GM19193 (cell line): Measurements from ENCODE around the gene UBE2J1.

Experiments
- POLR2A ChIP-seq: IDR thresholded peaks from 4 replicates; pipeline ENCODE4 v1.6.1; 2011; ENCODE audit not compliant: insufficient read depth, insufficient read length; ENCODE audit errors: extremely low read depth

The UBE2J1 gene

DNA sequence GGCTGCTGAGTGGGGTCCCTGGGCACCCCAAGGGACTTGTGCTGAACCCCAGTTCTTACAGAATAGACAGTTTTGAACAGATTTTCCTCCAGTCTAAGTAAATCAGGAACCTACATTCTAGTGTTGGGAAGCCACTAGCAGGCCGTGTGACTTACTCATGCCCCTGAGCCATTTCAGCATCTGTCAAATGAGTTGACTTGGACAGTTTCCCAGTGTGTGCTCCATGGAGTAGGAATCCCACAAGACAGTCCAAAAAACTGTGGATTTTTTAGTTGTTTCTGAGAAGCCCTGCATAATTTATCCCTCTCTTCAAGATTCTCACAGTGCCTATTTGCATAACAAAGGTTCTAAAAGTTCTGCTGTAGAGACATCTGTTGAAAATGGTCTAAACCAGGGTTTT is 39.5 kb downstream of the UBE2J1 start:
- no peak for TF ChIP-seq POLR2A

DNA sequence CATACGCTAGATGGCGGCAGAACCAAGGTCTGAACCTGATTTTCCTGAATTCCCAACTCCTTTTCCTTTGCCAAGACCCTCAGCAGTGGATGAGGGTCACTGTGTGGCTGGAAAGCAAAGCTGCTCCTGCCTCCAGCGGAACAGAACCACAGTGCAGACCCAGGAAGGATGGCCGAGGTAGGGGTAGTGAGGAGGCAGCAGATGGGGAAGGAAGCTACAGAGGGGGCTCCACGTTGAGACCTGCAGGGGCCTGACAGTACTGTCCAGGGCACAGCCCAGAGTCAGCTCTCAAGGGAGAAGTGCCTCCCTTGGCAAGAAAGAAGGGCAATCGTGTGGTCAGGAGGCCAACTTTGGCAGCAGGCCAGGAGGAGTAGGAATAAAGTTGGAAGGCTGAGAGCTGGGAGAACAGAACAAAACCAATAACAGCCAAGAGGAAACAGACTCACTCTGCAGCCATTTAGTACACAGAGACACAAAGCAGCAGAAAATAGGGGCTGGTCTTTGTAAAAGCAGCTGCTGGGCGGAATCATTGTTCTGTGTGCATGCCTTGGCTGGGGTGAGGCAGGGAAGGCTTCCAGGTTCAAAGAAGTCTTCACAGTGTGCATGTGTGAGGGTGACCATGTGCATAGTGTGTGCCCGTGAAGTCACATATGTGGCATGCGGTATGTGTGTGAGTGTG is 40.5 kb downstream of the UBE2J1 start:
- TF ChIP-seq POLR2A, result no peak

DNA sequence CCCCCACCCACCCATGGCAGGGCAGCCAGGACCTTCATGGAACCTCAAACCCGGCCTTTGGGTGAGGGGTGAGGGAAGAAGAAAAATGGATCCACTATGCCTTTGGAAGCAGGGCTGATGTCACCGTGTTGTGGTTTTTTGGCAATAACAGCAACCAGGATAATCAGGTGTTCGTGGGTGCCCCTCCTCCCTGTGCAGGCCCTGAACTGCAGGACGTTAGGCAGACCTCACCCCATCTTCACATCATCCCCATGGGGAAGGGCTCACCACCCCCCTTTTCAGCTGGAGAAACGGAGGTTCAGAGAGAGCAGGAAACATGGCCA is 41.0 kb downstream of the UBE2J1 start:
- no peak for TF ChIP-seq POLR2A

DNA sequence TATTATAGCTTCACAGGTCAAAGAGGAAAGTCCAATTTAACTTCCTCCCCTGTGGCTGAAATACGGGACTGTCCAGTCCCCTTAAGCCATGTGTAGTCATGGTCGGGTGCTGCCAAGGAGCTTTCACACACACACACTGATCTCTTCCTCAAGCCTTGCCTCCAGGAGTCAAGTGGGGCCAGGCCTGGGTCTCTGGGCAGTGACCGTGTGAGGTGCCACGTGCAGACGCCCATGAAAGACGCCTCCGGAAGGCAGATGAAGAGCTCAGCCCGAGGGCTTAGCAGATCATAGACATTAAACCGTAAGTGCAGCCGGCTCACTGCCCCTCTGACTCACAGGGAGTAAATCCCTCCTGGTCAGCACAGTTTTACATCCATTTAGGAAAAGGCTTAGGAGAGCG is 41.6 kb downstream of the UBE2J1 start:
- TF ChIP-seq POLR2A, result no peak

DNA sequence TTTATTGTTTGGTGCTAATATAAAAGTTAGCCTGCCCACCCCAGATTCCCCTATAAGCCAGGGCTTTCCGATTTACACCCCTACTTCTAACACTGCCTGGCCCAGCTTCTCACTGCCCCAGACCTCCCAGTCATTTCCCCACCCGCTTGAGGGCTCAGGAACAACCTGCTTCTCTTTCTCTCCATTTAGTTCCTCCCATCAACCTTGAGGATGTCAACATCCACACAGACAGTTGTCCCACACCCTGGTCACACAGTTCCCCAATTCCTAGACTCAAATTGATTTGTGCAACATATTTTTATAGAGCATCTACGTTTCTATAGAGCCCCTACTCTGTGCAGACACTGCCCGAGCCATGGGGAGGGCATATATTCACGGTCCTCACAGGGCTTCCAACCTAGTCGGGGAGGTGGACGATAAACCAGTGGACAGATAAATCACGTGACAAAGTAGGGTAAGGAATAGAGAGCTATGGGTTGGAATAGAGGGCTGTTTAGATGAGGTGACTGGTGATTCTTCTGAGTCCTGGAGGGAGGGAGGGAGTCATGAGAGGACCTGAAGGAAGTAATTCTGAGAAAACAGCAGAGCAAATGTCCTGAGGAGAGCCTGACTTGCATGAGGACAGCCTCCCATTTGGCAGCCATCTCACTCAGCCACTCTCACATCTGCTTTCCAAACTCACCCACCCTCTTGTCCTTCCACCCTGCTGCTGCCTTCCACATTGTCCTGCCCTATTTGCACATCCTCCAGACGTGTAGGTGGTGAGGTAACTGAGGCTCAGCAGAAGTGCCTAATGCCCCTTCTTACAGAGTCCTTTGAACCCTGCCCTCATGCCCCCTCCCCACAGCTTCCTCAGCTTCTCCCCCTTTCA is 43.8 kb downstream of the UBE2J1 start:
- no peak for TF ChIP-seq POLR2A

DNA sequence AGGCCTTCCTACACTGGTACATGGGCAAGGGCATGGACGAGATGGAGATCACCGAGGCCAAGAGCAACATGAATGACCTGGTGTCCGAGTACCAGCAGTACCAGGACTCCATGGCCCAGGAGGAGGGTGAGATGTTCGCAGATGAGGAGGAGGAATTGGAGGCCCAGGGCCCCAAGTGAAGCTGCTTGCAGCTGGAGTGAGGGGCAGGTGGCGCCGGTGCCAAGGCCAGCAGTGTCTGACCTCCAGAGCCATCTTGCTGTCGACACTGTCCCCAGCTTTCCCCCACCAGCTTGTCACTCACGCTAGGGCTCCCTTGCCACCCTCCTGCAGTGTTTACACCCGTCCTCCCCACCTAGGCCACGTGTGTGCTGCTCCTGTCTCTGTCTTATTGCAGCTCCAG is 49.6 kb downstream of the UBE2J1 start:
- TF ChIP-seq POLR2A, result no peak

DNA sequence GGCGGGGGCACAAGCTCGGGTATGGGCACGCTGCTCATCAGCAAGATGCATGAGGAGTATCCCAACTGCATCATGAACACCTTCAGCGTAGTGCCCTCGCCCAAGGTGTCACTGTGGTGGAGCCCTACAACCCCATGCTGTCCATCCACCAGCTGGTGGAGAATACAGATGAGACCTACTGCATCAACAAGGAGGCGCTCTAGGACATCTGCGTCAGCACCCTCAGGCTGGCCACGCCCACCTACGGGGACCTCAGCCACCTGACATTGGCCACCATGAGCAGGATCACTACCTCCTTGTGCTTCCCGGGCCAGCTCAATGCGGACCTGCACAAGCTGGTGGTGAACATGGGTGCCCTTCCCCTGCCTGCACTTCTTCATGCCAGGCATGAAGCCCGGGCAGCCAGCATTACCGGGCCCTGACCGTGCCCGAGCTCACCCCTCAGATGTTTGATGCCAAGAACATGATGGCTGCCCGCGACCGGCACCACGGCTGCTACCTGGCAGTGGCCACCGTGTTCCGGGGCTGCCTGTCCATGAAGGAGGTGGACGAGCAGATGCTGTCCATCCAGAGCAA is 50.2 kb downstream of the UBE2J1 start:
- TF ChIP-seq POLR2A, result no peak

DNA sequence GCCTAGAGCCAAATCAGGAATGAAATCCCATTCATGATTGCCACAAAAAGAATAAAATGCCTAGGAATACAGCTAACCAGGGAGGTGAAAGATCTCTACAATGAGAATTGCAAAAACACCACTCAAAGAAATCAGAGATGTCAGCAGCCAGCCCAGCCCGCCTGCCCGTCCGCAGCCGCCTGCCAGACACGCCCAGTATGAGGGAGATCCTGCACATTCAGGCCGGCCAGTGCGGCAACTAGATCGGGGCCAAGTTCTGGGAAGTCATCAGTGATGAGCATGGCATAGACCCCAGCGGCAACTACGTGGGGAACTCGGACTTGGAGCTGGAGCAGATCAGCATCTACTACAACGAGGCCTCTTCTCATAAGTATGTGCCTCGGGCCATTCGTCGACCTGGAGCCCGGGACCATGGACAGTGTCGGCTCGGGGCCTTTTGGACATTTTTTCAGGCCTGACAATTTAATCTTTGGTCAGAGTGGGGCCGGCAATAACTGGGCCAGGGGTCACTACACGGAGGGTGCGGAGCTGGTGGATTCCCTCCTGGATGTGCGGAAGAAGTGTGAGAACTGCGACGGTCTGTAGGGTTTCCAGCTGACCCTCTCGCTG is 50.8 kb downstream of the UBE2J1 start:
- no peak for TF ChIP-seq POLR2A

DNA sequence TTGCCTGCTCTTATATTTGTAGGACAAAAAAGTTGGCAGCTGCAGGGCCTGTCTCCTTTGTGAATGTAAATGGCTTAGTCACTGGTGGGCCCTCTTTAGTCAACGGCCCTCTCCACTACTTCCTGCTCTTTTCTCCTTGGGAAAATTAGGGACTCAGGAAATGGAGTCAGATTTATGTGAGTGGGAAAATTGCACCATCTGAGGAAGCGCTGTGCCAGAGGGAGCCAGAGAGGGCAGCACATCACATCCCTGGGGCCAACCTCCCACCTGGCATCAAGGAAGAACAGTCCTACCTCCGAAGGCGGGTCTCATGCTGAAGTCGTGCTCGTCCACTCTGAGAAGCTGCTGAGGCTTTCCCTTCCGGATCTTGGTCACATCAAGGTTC is 53.1 kb downstream of the UBE2J1 start:
- no peak for TF ChIP-seq POLR2A

DNA sequence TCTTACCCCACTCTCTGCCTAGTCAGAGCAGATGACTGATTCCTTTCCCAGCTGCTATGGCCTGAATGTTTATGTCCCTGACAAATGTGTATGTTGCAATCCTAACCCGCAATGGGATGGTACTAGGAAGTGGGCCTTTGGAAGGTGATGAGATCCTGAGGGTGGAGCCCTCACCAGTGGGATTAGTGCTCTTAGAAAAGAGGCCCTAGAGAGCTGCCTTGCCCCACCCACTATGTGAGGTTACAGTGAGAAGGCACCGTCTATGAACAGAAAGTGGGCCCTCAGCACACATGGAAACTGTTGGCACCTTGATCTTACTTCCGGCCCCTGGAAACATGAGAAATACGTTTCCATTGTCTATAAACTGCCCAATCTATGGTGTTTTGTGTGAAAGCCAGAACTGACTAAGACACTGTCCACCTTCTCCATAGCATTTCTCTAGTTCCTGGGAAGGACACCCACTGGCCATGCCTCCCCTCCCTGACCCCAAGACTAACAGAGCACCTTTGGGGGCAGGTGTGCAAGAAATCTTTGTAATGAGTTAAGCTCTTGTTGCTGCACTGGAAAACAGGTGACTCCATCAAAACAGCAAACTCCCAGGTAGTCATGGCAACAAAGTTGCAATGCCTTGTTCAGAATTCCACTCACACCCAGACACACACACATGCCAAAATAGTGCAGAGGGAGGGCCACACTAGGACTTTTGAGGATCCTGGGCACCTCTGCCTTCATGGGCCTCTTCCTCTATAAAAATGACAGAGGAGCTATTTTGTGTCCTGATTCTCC is 53.6 kb downstream of the UBE2J1 start:
- no peak for TF ChIP-seq POLR2A

DNA sequence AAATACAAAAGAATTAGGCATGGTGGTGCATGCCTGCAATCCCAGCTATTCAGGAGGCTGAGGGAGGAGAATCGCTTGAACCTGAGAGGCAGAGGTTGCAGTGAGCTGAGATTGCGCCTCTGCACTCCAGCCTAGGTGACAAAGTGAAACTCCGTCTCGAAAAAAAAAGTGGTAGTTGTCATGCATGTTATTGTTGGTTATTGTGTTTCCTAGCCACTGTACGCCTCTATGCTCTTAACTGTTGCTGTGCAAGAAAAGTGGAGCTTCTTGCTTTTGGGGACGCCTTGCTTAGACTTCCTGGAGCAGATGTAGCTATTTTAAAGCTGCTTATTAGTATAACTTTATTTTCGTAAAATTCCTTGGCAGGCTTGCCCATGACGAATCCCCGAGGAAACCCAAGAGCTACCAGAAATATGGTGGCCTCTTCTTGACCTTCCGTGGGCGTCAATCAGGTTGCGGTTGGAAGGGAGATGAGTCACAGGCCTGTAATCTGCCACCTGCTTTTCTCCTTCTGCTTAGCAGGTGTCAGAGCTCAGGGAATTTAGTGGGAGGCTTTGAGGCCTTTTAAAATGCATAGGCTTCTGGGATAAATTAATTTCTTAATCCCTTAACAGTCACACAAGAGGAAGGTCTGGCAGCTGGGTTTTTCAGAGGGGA is 54.7 kb downstream of the UBE2J1 start:
- no peak for TF ChIP-seq POLR2A

DNA sequence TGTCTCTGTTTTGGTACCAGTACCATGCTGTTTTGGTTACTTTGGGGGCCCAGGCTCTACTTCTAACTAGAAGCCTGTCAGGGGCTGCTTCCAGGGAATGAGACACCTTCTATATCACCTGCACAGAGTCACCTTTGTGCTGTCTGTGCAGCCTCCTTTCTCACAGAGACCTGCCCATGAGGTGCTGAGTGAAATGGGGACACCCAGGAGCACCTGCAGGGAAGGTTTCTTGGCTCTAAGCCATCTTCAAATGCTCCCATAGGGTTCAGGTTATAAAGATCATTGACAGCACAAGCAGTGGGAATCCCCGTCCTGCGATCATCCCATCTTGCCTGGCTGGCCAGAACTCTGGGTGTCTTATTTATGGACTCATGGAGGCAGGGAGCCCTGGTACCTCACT is 56.5 kb downstream of the UBE2J1 start:
- TF ChIP-seq POLR2A, result no peak

DNA sequence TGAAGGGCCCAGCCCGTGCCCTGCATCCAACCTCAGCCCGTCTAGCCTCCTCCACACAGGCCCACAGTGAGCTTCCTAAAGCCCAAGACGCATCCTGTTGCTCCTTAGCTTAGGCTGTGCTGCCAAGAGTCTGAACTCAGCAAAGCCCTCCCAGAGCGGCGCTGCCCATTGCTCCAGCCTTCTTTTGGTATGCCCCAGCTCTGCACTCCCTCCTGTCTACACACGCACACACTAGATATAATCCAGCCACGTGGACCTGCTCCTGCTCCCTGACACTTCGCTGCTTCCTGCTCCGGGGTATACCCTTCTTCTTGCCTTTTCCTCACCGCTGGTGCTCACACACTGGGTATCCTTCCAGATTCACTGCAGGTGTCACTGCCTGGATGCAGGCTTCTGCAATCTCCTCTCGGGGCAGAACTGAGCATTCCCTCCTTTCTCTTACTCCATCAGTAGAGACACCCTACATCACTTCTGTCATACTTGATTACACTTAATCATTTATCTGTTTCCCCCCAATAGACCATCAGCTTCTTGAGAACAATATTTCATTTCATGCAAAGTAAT is 61.2 kb downstream of the UBE2J1 start:
- no peak for TF ChIP-seq POLR2A
